ENCODE data around the gene TMEM114. TPM values are rescaled to one million over a fixed set of nuclear protein-coding genes. Genes with fewer than 3 reads are reported as not detected.

TMEM114 gene
- not detected for total RNA-seq

GRCh38 chr16:8589900-8590688, at the start of gene TMEM114:
Gene TMEM114 (minus strand): TSS chr16:8590511. CDS start chr16:8589838, 673 bp downstream.
- DNase-seq: no peak

DNA sequence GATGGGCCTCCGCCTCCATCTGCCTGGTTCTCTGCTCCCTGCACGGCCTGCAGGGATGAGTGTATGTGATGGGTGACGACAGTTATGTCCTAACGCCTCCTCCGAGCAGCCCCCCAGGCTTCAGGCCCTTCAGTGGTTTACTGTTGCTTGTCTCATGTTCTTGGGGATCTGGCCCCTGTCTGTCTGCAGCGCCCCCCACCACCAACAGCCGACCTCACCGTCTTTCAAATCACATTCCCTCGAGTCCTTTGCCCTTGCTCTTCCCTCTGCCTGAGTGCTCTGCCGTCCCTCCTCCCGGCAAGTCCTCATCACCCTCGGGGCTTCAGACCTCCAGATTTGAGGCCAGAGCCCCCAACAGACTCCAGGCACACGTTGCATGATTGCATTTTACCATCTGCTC, 49.4 kb upstream of the TMEM114 start:
- no peak for DNase-seq

DNA sequence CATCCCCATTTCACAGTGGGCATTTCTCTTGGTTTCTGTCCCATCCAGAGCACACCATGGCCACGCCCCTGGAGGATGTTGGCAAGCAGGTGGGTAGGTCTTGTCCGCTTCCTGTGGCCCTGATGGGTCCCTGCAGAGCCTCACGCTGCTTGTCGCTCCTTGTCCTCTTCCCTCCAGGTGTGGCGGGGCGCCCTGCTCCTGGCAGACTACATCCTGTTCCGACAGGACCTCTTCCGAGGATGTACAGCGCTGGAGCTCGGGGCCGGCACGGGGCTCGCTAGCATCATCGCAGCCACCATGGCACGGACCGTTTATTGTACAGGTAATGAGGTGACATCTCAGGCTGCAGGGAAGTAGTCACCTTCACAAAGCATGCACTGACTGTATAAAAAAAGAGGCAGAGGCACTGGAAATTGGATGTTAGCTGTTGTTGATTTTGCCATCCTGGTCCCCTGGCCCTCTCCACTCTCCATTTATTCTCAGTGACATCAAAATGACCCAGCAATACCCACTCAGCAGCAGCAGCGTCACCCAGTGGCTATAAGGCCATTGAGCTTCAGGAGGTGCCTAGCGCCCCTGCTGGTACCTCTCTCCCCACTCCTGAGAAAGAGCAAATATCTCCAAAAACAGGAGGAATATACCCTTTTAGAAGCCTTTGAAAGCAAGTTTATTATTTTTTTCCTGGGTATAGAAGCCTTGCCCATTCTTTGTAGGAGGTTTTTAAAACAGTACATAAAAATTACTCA, 44.9 kb upstream of the TMEM114 start:
- no peak for DNase-seq

DNA sequence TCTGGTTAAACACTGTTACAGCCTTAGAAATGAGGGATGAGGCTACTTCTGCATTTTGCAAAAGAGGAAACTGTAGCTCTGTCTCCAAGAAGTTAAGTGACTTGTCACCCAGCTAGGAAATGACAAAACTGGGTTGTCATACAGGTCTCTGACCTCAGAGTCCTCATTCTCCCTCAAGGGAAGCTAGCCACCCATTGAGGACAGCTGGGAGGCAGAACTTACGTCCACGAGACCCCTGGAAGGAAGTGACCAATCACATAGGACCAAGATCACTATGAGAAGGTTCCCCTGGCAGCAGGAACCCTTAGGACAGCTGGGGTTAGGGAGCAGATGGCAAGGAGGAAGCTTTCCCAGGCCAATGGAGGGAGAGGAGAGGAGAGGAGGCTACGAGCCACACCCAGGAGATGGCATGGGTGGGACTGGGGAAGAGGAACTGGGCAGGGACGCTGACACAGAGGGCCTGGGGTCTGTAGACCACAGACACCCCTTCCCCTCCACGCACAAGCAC, 42.4 kb upstream of the TMEM114 start:
- no peak for DNase-seq

DNA sequence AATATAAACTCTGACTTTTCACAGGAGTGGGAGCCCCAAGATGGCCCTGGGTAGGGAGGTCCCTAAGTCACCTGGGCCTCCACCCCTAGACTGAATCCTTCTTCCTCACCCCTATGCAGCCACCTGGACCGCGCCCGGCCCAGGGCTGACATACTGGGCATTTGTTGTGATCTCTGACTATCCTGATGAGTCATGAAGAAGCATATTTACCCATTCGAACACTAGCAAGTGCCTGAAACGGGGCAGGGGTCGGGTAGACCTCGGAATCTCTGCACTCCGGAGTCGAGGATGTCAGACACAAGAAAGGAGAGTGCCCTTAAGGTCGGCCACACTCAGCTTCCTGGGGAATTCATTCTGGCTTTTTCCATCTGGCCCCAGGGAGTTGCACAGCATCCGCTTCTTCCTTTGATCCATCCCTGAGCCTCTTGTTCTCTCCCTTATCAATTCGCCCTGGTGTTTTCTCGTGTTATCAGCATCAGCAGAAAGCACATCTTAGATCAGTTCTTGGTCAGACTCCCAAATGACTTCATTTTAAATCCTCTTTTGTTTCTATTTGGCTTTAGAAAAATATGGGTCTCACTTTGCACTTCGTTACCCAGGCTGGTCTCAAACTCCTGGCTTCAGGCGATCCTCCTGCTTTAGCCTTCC, 41.6 kb upstream of the TMEM114 start:
- no peak for DNase-seq

GRCh38 chr16:8631373-8631772, 41.1 kb upstream of the TMEM114 start:
- no peak for DNase-seq

GRCh38 chr16:8630255-8630953, 40.1 kb upstream of the TMEM114 start:
- no peak for DNase-seq

DNA sequence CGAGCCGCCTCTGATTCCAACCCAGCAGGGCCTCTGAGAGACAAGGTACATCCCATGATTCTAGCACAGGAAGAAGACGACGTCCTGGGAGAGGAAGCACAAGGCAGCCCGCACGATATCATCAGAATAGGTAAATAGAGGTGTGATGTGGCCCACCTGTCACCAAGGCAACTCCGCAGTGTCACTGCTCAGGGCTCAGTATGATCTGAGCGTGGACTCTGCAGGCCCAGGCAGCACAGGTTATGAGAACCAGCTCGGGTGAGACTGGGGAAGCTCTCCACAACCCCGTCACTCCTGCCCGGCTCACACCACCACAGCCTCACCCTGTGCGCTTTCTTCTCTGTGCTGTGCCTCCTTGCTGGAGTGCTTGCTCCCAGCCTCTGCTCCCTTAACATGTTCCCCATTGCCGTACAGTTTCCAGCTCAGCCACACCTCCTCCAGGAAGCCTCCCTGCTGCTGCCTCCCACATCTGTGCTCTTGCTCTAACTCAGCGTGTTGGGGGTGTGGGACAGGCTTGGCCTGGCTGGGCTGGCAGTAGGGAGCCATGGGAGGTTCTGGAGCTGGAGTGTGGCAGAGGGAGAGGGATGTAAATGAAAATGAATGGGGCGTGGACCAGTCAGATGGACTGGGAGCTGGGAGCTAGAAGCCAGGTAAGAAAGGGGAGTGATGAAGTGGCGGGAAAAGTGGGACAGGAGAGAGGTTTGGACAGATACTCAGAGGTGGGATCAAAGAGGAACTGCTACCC, 38.8 kb upstream of the TMEM114 start:
- DNase-seq: no peak

DNA sequence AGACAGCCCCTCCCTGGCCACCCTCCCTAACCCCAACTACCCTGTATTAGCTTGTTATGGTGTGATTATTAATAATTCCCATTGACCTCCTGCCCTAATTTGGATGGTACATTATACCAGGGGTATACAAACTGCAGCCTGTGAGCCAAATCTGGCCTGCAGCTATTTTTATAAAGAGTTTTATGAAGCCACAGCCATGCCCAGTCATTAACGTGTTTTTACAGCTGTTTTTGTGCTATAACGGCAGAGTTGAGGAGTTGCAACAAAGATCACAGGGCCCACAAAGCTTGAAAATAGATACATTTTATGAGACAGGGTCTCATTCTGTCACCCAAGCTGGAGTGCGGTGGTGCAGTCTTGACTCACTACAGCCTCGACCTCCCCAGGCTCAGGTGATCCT, 37.1 kb upstream of the TMEM114 start:
- DNase-seq: no peak

GRCh38 chr16:8626946-8627345, 36.6 kb upstream of the TMEM114 start:
- DNase-seq: no peak

- DNase-seq: no peak
These were observed 35.3 kb upstream of the TMEM114 start for GRCh38 chr16:8625491-8626087.

DNA sequence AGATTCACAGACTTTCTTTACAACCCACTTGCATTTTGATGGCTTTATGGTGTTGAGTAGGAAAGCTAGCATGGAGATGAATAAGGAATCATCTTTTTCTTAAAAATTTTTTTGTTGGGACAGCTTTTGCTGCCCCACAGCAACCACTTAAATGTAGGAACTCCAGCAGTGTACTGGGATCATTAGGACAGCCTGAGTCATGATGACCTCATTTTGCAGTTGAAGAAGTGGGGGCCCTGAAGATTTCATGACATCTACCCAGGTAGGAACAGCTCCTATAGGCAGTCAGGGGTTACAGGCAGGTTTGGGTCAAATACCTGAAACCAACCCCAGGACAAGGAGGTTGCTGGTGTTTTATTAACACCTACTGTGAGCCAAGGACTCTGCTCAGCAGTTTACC, 33.3 kb upstream of the TMEM114 start:
- no peak for DNase-seq

DNA sequence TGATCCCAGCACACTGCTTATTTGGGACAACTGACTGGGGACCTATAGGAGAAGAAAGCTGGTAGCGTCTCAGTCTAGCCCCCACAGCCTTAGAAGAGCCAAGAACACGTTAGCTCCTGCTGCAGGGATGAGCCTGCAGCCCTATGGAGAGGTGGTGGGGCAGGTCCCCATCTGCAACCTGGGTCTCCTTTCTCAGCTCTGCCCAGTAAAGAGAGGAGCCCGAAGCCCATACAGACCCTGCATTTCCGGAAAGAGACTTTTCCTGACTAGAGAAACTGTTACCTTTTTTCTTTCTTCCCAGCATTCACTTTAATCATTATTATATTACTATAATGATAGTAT, 32.0 kb upstream of the TMEM114 start:
- no peak for DNase-seq

- peak; percentile 89 for DNase-seq
These were observed 31.4 kb upstream of the TMEM114 start, which contains the start of gene METTL22 for GRCh38 chr16:8621572-8622314. Gene METTL22 (plus strand): TSS chr16:8621698. CDS start chr16:8625666, 3,968 bp downstream.

GRCh38 chr16:8621222-8621571, 30.9 kb upstream of the TMEM114 start:
- DNase-seq: no peak

- DNase-seq: no peak
These were observed 30.2 kb upstream of the TMEM114 start for GRCh38 chr16:8620535-8620934.

DNA sequence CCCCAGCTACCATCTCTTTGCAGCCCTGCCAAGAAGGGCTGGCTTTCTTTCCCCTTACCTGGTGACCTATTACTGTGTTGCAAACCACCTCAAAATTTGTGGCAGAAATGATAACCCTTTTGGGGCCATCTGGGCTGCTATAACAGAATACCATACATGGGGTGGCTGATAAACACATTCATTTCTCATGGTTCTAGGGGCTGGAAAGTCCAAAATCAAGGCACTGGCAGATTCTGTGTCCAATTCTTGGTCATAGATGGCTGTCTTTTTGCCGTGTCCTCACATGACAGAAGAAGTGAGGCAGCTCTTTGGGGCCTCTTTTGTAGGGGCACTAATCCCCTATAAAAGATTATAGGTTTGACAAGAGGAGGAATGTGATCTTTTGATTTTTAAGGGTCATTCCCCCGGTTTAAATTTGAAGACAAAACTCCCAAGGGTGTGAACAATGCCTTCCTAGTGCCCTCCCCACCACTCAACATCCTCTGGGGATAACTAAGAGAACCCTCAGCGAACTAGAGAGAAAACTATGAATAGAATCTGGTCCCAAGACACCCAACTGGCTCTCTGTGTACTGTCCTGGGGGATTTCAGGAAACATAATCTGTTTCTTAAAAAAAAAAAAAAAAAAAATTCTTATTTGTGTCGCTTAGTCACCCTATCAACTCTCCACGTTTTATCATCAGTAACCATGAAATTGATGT, 29.5 kb upstream of the TMEM114 start:
- no peak for DNase-seq

DNA sequence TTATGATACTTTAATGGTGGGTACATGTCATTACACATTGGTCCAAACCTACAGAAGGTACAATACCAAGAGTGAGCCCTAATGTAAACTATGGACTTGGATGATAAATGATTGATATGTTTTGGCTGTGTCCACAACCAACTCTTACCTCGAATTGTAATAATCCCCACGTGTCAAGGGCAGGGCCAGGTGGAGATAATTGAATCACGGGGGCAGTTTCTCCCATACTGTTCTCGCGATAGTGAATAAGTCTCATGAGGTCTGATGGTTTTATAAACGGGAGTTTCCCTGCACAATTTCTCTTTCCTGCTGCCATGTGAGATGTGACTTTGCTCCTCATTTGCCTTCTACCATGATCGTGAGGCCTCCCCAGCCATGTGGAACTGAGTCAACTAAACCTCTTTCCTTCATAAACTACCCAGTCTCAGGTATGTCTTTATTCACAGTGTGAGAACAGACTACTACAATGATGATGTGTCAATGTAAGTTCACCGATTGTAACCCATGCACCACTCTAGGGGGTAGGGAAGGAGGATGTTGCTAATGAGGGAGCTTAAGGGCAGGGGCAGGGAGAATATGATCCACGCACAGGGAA, 24.2 kb upstream of the TMEM114 start:
- no peak for DNase-seq

DNA sequence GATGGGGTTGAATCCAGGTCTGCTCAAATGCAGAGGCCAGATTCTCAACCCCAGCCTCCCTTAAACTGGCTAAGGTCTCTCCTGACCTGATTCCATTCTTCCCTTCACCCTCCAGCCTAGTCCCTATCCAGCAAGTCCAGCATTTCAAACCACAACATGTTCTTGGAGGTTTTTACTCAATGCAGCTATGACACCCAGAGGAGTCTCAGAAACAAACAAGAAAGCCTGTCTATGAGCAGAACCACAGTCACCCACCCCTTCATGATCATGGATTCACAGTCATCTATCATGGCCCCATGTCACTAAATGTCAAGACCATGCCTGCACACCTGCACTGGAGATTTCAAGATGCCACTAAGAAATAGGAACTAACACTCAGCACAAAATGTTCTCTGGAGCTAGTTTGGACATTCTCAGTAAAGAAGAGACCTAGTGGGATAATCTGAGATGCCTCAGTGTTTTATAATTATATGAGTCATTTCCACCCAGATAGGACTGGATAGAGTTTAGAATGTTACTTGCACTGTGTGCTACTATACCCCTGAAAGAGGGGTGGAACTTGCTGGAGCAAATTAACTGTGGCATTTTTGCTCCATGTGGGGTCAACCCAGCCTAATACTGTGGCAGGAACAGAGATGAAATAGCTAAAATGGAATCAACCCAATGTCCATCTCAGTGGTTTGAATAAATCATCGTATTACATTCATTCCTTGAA, 21.7 kb upstream of the TMEM114 start:
- no peak for DNase-seq

Measured in effector CD4-positive, alpha-beta T cell (primary cell).